HUES48 (cell line): ENCODE measurements around the gene CFAP69.

Experiments
- H3K27ac ChIP-seq: one replicate; pipeline ENCODE4 v1.7.0; 2013; ENCODE audit warnings: low read depth, low read length, inconsistent platforms
- H3K27me3 ChIP-seq: 2 replicates; pipeline ENCODE4 v1.6.1; 2013; ENCODE audit warnings: mild to moderate bottlenecking, low read length; ENCODE audit not compliant: control insufficient read depth, insufficient read depth
- H3K36me3 ChIP-seq: 2 replicates; pipeline ENCODE4 v1.6.1; 2013; ENCODE audit warnings: low read length; ENCODE audit not compliant: control insufficient read depth, insufficient read depth
- H3K4me1 ChIP-seq: 2 replicates; pipeline ENCODE4 v1.6.1; 2013; ENCODE audit warnings: mild to moderate bottlenecking, low read length; ENCODE audit not compliant: control insufficient read depth, insufficient read depth
- H3K4me3 ChIP-seq: 2 replicates; pipeline ENCODE4 v1.5.1; 2013; ENCODE audit warnings: mild to moderate bottlenecking, low read depth, low read length
- H3K9ac ChIP-seq: 2 replicates; pipeline ENCODE4 v1.6.1; 2013; ENCODE audit warnings: mild to moderate bottlenecking, low read depth, low read length, moderate library complexity
- H3K9me3 ChIP-seq: 2 replicates; pipeline ENCODE4 v1.6.1; 2013; ENCODE audit warnings: low read length; ENCODE audit not compliant: control insufficient read depth, insufficient read depth

Gene CFAP69

GRCh38 chr7:90272242-90272641, 27.3 kb downstream of the CFAP69 start:
- H3K9me3 ChIP-seq, result no peaks in the 10 kb centered on the region
- no peaks in the 10 kb centered on the region for H3K27me3 ChIP-seq
- no peak overlapping the region for H3K9ac ChIP-seq
- H3K4me3 ChIP-seq, result no peak overlapping the region
- no peak overlapping the region for H3K27ac ChIP-seq
- no peaks in the 10 kb centered on the region for H3K36me3 ChIP-seq
- no peaks in the 10 kb centered on the region for H3K4me1 ChIP-seq

GRCh38 chr7:90274161-90274560, 29.2 kb downstream of the CFAP69 start:
- Histone ChIP-seq H3K9ac (no peak overlapping the region), H3K36me3 (no peaks in the 10 kb centered on the region), H3K4me1 (no peaks in the 10 kb centered on the region), H3K27me3 (no peaks in the 10 kb centered on the region), H3K9me3 (no peaks in the 10 kb centered on the region), H3K4me3 (no peak overlapping the region), H3K27ac (no peak overlapping the region)

- Histone ChIP-seq H3K4me3 (no peak overlapping the region), H3K9ac (no peak overlapping the region), H3K36me3 (no peaks in the 10 kb centered on the region), H3K9me3 (no peaks in the 10 kb centered on the region), H3K27ac (no peak overlapping the region), H3K4me1 (no peaks in the 10 kb centered on the region), H3K27me3 (no peaks in the 10 kb centered on the region)
Observed at GRCh38 chr7:90276033-90276728, 31.2 kb downstream of the CFAP69 start.

GRCh38 chr7:90288154-90288553, 43.2 kb downstream of the CFAP69 start:
- no peak overlapping the region for H3K9ac ChIP-seq
- no peaks in the 10 kb centered on the region for H3K27me3 ChIP-seq
- H3K9me3 ChIP-seq, result peaks cover 5% of the 10 kb centered on the region; the same call in 1 of the 2 replicates

GRCh38 chr7:90290244-90291113, 45.5 kb downstream of the CFAP69 start:
- Histone ChIP-seq H3K9me3 (peaks cover 14% of the 10 kb centered on the region), H3K36me3 (no peaks in the 10 kb centered on the region), H3K4me1 (no peaks in the 10 kb centered on the region), H3K27me3 (no peaks in the 10 kb centered on the region), H3K9ac (no peak overlapping the region), H3K4me3 (no peak overlapping the region), H3K27ac (no peak overlapping the region)

More at GRCh38 chr7:90288154-90288553, 43.2 kb downstream of the CFAP69 start:
- Histone ChIP-seq H3K4me3 (no peak overlapping the region), H3K36me3 (no peaks in the 10 kb centered on the region), H3K27ac (no peak overlapping the region), H3K4me1 (no peaks in the 10 kb centered on the region)

- Histone ChIP-seq H3K27ac (no peak overlapping the region), H3K36me3 (no peaks in the 10 kb centered on the region), H3K27me3 (no peaks in the 10 kb centered on the region), H3K9ac (no peak overlapping the region), H3K4me1 (peaks cover 9% of the 10 kb centered on the region; the same call in 1 of the 2 replicates), H3K9me3 (peaks cover 6% of the 10 kb centered on the region), H3K4me3 (no peak overlapping the region)
Observed at GRCh38 chr7:90298145-90299038, 53.4 kb downstream of the CFAP69 start.

GRCh38 chr7:90303241-90303640, 58.3 kb downstream of the CFAP69 start:
- H3K36me3 ChIP-seq, result no peaks in the 10 kb centered on the region

GRCh38 chr7:90309872-90310271, 64.9 kb downstream of the CFAP69 start:
- H3K27ac ChIP-seq, result no peak overlapping the region
- H3K9me3 ChIP-seq, result no peaks in the 10 kb centered on the region
- no peaks in the 10 kb centered on the region for H3K27me3 ChIP-seq
- H3K4me3 ChIP-seq, result no peak overlapping the region
- H3K4me1 ChIP-seq, result no peaks in the 10 kb centered on the region
- no peaks in the 10 kb centered on the region for H3K36me3 ChIP-seq
- no peak overlapping the region for H3K9ac ChIP-seq

More at GRCh38 chr7:90303241-90303640, 58.3 kb downstream of the CFAP69 start:
- Histone ChIP-seq H3K4me3 (no peak overlapping the region), H3K9ac (no peak overlapping the region), H3K9me3 (no peaks in the 10 kb centered on the region), H3K27me3 (no peaks in the 10 kb centered on the region), H3K4me1 (no peaks in the 10 kb centered on the region), H3K27ac (no peak overlapping the region)

GRCh38 chr7:90311175-90311574, 66.2 kb downstream of the CFAP69 start:
- no peaks in the 10 kb centered on the region for H3K36me3 ChIP-seq
- no peak overlapping the region for H3K27ac ChIP-seq
- no peaks in the 10 kb centered on the region for H3K27me3 ChIP-seq
- no peaks in the 10 kb centered on the region for H3K9me3 ChIP-seq
- no peak overlapping the region for H3K9ac ChIP-seq
- no peak overlapping the region for H3K4me3 ChIP-seq
- H3K4me1 ChIP-seq, result no peaks in the 10 kb centered on the region

GRCh38 chr7:90312745-90313144, 67.8 kb downstream of the CFAP69 start:
- H3K27ac ChIP-seq, result no peak overlapping the region
- 0 out of 2 replicates have a peak, but pooled peaks cover under 1% of the 10 kb centered on the region for H3K27me3 ChIP-seq
- no peaks in the 10 kb centered on the region for H3K36me3 ChIP-seq
- H3K4me1 ChIP-seq, result no peaks in the 10 kb centered on the region
- no peaks in the 10 kb centered on the region for H3K9me3 ChIP-seq
- H3K4me3 ChIP-seq, result no peak overlapping the region
- H3K9ac ChIP-seq, result no peak overlapping the region
